Measurements from ENCODE around the gene CNTRL.

- TF ChIP-seq POLR2A (IDR thresholded peaks at IDR 0.05): no peak
- no peak for TF ChIP-seq CTCF (IDR thresholded peaks at IDR 0.05)
These were observed 24.4 kb upstream of the CNTRL start, which contains the start of gene C5 for GRCh38 chr9:121050128-121050988.
